ENCODE measurements around the gene TMPRSS9.
A peak's percentile ranks its signal among the peaks of the same experiment; 100 is the strongest.
"Not testable (repeated sequence)": the region's sequence is repeated elsewhere in the genome, so short reads cannot be mapped to it uniquely, and the experiment has no call there.

The TMPRSS9 gene

GRCh38 chr19:2392899-2393298 lies 32.8 kb downstream of the TMPRSS9 start:
- H3K27ac Mint-ChIP-seq = not testable (repeated sequence)

GRCh38 chr19:2394054-2394441 lies 34.0 kb downstream of the TMPRSS9 start:
- H3K27me3 Mint-ChIP-seq = peaks cover 0 to 4% of the 10 kb centered on the region in 2 donors
- H3K9me3 Mint-ChIP-seq = no peaks in the 10 kb centered on the region
- no peaks in the 10 kb centered on the region for H3K36me3 Mint-ChIP-seq
- H3K4me1 Mint-ChIP-seq = peaks cover 9 to 31% of the 10 kb centered on the region in 2 donors
- DNase-seq (no peak), ATAC-seq (replicated peaks) (peak; percentile 16 to 78)
- peak overlapping the region; percentile 20 for H3K27ac Mint-ChIP-seq
- H3K4me3 Mint-ChIP-seq = peak overlapping the region; percentile 59 to 66

More at GRCh38 chr19:2392899-2393298, 32.8 kb downstream of the TMPRSS9 start:
- not testable (repeated sequence) for H3K9me3 Mint-ChIP-seq; ATAC-seq (replicated peaks); H3K4me3 Mint-ChIP-seq; DNase-seq; H3K36me3 Mint-ChIP-seq; H3K27me3 Mint-ChIP-seq
- peaks cover 9 to 31% of the 10 kb centered on the region in 2 donors for H3K4me1 Mint-ChIP-seq

GRCh38 chr19:2394442-2395292 lies 34.6 kb downstream of the TMPRSS9 start:
- H3K4me3 Mint-ChIP-seq = peak overlapping the region; percentile 25 to 39
- no peaks in the 10 kb centered on the region for H3K9me3 Mint-ChIP-seq
- H3K4me1 Mint-ChIP-seq = peaks cover 8 to 31% of the 10 kb centered on the region in 2 donors
- DNase-seq (no peak), ATAC-seq (replicated peaks) (peak; percentile 81 to 83)
- peaks cover 0 to 3% of the 10 kb centered on the region in 2 donors for H3K27me3 Mint-ChIP-seq
- H3K36me3 Mint-ChIP-seq = no peaks in the 10 kb centered on the region
- H3K27ac Mint-ChIP-seq = peak overlapping the region; percentile 62

GRCh38 chr19:2395293-2395829 lies 35.3 kb downstream of the TMPRSS9 start:
- not testable (repeated sequence) for DNase-seq, H3K27ac Mint-ChIP-seq

DNA sequence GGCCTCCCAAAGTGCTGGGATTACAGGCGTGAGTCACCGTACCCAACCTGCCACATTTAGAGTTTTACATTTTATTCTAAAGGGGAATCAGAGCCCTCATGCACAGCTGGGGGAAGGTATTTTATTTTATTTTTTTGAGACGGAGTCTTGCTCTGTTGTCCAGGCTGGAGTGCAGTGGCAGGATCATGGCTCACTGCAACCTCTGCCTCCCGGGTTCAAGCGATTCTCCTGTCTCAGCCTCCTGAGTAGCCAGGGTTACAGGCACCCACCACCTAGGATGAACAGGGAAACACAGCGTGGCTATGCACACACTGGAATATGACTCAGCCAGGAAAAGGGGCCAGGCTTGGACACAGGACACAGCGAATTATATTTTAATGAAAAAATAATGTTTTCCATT lies 37.1 kb downstream of the TMPRSS9 start:
- not testable (repeated sequence) for H3K9me3 Mint-ChIP-seq; H3K27me3 Mint-ChIP-seq; H3K4me3 Mint-ChIP-seq; DNase-seq; ATAC-seq (replicated peaks); H3K36me3 Mint-ChIP-seq; H3K27ac Mint-ChIP-seq
- peaks cover 4 to 22% of the 10 kb centered on the region in 2 donors for H3K4me1 Mint-ChIP-seq

More at GRCh38 chr19:2395293-2395829, 35.3 kb downstream of the TMPRSS9 start:
- peaks cover 7 to 31% of the 10 kb centered on the region in 2 donors for H3K4me1 Mint-ChIP-seq
- ATAC-seq (replicated peaks); H3K27me3 Mint-ChIP-seq; H3K9me3 Mint-ChIP-seq; H3K36me3 Mint-ChIP-seq: not testable (repeated sequence)
- H3K4me3 Mint-ChIP-seq = peak overlapping the region in 1 of 2 donors; percentile 39

GRCh38 chr19:2398735-2399305 lies 38.8 kb downstream of the TMPRSS9 start:
- peaks cover 2 to 21% of the 10 kb centered on the region in 2 donors for H3K4me1 Mint-ChIP-seq
- H3K9me3 Mint-ChIP-seq = peaks cover 0 to 3% of the 10 kb centered on the region in 2 donors
- H3K36me3 Mint-ChIP-seq = no peaks in the 10 kb centered on the region
- no peak overlapping the region for H3K4me3 Mint-ChIP-seq
- ATAC-seq (replicated peaks) (no peak), DNase-seq (no peak)
- H3K27me3 Mint-ChIP-seq = no peaks in the 10 kb centered on the region
- no peak overlapping the region for H3K27ac Mint-ChIP-seq

DNA sequence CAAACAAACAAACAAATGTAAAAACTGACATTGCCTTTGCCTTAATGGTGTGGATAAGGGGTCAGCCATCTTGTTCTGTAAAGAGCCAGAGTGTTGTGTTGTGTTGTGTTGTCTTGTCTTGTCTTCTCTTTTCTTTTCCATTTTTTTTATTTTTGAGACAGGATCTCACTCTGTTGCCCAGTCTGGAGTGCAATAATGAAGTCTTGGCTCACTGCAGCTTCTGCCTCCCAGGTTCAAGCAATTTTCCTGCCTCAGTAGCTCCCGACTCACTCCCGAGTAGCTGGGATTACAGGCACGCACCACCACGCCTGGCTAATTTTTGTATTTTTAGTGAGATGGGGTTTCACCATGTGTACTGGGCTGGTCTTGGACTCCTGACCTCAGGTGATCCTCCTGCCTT lies 39.5 kb downstream of the TMPRSS9 start:
- peaks cover 3 to 4% of the 10 kb centered on the region in 2 donors for H3K9me3 Mint-ChIP-seq
- DNase-seq = no peak
- H3K4me3 Mint-ChIP-seq = no peak overlapping the region
- ATAC-seq (replicated peaks) = no peak
- H3K27me3 Mint-ChIP-seq = no peaks in the 10 kb centered on the region
- H3K4me1 Mint-ChIP-seq = peaks cover 0 to 13% of the 10 kb centered on the region in 2 donors
- H3K27ac Mint-ChIP-seq = no peak overlapping the region
- no peaks in the 10 kb centered on the region for H3K36me3 Mint-ChIP-seq

GRCh38 chr19:2408247-2408646 lies 48.2 kb downstream of the TMPRSS9 start:
- Mint-ChIP-seq H3K9me3 (peaks cover 3 to 7% of the 10 kb centered on the region in 2 donors), H3K27ac (no peak overlapping the region), H3K4me3 (no peak overlapping the region), H3K36me3 (peaks cover 8 to 10% of the 10 kb centered on the region in 2 donors), H3K27me3 (peaks cover 12 to 15% of the 10 kb centered on the region in 2 donors), H3K4me1 (peaks cover 0 to 3% of the 10 kb centered on the region in 2 donors)
- DNase-seq (no peak), ATAC-seq (replicated peaks) (no peak)

DNA sequence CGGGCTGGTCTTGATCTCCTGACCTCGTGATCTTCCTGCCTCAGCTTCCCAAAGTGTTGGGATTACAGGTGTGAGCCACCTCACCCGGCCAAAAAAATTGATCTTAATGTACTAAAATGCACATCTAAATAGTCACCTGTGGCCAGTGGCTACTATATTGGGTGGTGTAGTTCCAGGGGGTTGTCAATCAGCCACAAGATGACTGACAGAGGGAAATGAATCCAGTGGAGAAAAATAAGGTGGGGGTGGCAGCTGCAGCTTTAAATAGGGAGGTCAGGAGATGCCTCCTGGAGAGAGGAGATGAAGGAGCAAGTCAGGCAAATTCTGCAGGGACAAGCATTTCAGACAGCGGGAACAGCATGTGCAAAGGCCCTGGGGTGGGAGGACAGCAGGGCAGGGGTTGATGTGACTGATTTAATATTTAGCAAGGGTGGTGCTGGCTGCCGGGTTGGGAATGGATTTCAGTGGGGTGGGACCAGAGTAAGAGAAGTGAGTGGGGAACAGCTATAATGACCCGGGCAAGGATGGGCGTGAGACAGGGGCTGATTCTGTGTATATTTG lies 49.4 kb downstream of the TMPRSS9 start:
- peaks cover 12 to 15% of the 10 kb centered on the region in 2 donors for H3K27me3 Mint-ChIP-seq
- peaks cover 0 to 4% of the 10 kb centered on the region in 2 donors for H3K9me3 Mint-ChIP-seq
- H3K4me3 Mint-ChIP-seq = no peak overlapping the region
- no peak for DNase-seq
- peaks cover 0 to 3% of the 10 kb centered on the region in 2 donors for H3K4me1 Mint-ChIP-seq
- ATAC-seq (replicated peaks) = no peak
- H3K36me3 Mint-ChIP-seq = peaks cover 8 to 11% of the 10 kb centered on the region in 2 donors
- H3K27ac Mint-ChIP-seq = peak overlapping the region; percentile 20

DNA sequence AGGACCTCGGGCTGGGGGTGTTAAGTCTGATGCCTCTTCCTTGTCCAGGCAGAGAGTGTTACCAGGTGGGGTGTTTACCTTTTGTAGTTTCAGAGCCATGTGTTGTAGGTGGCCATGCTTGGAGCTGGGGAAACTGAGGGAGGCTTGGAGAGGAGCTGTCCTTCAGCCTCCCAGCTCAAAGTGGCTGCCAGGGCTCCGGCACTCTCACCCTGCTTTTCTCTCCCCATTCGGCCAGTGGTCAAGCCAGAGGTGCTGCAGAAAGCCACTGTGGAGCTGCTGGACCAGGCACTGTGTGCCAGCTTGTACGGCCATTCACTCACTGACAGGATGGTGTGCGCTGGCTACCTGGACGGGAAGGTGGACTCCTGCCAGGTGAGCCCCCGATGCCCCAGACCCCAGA lies 50.0 kb downstream of the TMPRSS9 start:
- DNase-seq (no peak), ATAC-seq (replicated peaks) (no peak)
- no peak overlapping the region for H3K27ac Mint-ChIP-seq
- peaks cover 12 to 15% of the 10 kb centered on the region in 2 donors for H3K27me3 Mint-ChIP-seq
- peaks cover 0 to 4% of the 10 kb centered on the region in 2 donors for H3K9me3 Mint-ChIP-seq
- H3K4me3 Mint-ChIP-seq = no peak overlapping the region
- peaks cover 8 to 12% of the 10 kb centered on the region in 2 donors for H3K36me3 Mint-ChIP-seq
- H3K4me1 Mint-ChIP-seq = peaks cover 0 to 3% of the 10 kb centered on the region in 2 donors

GRCh38 chr19:2411709-2412108 lies 51.6 kb downstream of the TMPRSS9 start:
- Mint-ChIP-seq H3K36me3 (peaks cover 18 to 21% of the 10 kb centered on the region in 2 donors), H3K4me1 (peaks cover 5 to 6% of the 10 kb centered on the region in 2 donors), H3K9me3 (peaks cover 0 to 4% of the 10 kb centered on the region in 2 donors), H3K27me3 (peaks cover 12 to 15% of the 10 kb centered on the region in 2 donors), H3K4me3 (no peak overlapping the region), H3K27ac (no peak overlapping the region)
- DNase-seq (no peak), ATAC-seq (replicated peaks) (no peak)

GRCh38 chr19:2412449-2412848 lies 52.4 kb downstream of the TMPRSS9 start:
- no peak for DNase-seq
- Mint-ChIP-seq H3K9me3 (peaks cover 0 to 4% of the 10 kb centered on the region in 2 donors), H3K27me3 (peaks cover 12 to 15% of the 10 kb centered on the region in 2 donors), H3K4me1 (peaks cover 6 to 9% of the 10 kb centered on the region in 2 donors), H3K27ac (no peak overlapping the region), H3K36me3 (peaks cover 24 to 25% of the 10 kb centered on the region in 2 donors), H3K4me3 (no peak overlapping the region)
- ATAC-seq (replicated peaks) = no peak

DNA sequence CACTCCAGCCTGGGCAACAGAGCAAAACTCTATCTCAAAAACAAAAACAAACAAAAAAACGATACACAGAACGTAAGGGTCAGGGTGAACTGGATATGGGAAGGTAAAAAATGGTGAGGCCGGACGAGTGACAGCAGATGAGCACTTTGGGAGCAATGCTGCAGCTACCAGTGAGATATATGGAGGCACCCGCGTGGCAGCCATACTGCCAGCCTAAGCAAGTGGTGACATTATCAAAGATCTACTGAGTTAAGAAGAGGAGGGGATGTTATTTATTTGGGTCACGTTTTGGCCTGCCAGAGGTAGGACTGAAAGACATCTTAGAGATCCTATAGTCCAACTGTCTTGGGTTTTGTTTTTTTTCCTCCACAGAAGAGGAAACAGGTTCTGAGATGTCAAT lies 53.1 kb downstream of the TMPRSS9 start:
- peaks cover 10 to 14% of the 10 kb centered on the region in 2 donors for H3K4me1 Mint-ChIP-seq
- peaks cover 29 to 31% of the 10 kb centered on the region in 2 donors for H3K36me3 Mint-ChIP-seq
- peaks cover 0 to 6% of the 10 kb centered on the region in 2 donors for H3K9me3 Mint-ChIP-seq
- no peak overlapping the region for H3K27ac Mint-ChIP-seq
- H3K4me3 Mint-ChIP-seq = no peak overlapping the region
- ATAC-seq (replicated peaks) (no peak), DNase-seq (no peak)
- peaks cover 12 to 15% of the 10 kb centered on the region in 2 donors for H3K27me3 Mint-ChIP-seq

DNA sequence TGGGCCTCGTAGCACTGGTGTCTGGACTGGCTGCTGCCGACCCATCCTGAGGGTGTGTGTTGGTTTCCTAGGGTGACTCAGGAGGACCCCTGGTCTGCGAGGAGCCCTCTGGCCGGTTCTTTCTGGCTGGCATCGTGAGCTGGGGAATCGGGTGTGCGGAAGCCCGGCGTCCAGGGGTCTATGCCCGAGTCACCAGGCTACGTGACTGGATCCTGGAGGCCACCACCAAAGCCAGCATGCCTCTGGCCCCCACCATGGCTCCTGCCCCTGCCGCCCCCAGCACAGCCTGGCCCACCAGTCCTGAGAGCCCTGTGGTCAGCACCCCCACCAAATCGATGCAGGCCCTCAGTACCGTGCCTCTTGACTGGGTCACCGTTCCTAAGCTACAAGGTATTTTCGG lies 53.6 kb downstream of the TMPRSS9 start:
- Mint-ChIP-seq H3K27me3 (peaks cover 12 to 15% of the 10 kb centered on the region in 2 donors), H3K27ac (no peak overlapping the region), H3K36me3 (peaks cover 29 to 31% of the 10 kb centered on the region in 2 donors), H3K4me1 (peaks cover 10 to 14% of the 10 kb centered on the region in 2 donors), H3K9me3 (peaks cover 0 to 6% of the 10 kb centered on the region in 2 donors), H3K4me3 (no peak overlapping the region)
- DNase-seq (no peak), ATAC-seq (replicated peaks) (no peak)
